HuH-7 (cell line): Measurements from ENCODE around the gene VPS51.

Experiments
- DNase-seq: peaks from one replicate; pipeline ENCODE4 v3.0.0; 2011; ENCODE audit warnings: low spot score

The VPS51 gene

DNA sequence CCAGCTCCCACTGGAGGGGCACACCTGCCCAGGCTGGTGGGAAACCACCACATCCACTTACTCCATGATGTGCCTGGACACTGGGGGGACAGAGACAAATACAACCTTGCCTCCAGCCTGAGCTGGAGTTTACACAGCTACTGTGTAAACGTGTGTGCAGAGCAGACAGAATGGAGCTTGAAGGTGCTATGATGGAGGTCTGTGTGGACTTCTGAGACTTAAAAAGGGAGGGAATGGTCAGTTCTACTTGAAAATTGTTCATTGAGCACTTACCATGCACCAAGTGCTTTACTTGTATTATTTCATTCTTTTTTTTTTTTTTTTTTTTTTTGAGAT lies 23.4 kb upstream of the VPS51 start:
- no peak for DNase-seq

DNA sequence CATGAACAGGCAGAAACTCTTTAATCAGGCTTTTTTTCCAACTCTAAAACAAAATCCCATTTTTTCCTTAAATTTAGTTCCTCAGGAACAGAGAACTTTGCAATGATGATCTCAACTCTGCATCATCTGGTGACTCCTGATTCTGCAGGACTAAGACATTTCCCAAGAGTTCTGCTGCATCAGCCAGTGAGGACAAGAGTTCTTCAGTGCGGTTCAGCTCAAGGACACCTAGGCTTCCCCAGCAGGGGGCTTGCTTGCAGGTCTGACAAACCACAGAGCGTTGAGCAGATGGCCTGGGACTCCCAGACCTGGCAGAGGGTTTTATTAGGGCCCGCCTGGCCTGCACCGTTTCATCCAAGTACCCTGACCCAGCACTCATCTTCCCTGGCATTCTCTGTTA lies 18.6 kb upstream of the VPS51 start:
- DNase-seq = no peak

DNA sequence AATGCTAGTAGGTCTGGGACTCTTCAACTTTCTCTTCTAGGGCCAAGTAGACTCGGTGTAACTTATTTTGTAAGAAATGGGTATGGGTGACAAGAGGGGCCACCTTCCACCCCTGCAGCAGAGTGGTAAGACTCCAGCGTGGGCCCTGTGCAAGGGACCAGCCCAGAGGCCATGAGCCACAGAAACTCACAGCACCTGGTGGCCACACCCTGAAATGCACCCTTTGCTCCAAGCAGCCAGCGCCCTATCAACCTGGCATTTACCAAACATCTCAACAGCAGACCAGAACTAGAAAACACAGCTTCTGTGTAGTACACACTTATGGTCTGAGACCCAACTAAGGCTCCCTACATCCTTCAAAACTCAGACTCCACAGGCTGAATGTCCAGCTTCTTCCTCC lies 17.9 kb upstream of the VPS51 start:
- peak; percentile 66 for DNase-seq

DNA sequence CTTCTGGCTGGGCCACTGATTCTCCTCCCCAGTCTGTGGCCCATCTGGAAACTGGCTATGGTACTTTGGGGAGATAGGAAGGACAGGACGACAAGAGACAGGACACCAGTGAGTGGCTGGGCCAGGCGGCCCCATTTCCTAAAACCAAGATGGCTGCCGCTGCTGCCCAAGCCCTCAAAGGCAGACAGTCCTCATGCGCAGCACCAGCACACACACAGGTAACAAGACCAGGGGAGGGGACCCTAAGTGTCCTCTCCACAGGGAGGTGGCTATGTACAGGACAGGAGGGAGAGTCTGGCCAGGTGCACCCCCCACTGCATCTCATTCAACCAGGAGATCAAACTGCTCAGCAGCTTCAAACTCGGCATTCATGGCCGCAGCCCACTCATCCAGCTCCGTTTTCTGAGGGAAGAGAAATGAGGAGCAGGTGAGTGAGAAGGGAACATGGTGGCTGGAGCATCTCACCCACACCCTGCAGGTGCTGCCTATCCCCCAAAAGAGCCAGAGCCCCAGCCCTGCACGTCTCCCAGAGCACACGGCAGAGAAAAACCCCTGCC lies 17.1 kb upstream of the VPS51 start:
- no peak for DNase-seq

DNA sequence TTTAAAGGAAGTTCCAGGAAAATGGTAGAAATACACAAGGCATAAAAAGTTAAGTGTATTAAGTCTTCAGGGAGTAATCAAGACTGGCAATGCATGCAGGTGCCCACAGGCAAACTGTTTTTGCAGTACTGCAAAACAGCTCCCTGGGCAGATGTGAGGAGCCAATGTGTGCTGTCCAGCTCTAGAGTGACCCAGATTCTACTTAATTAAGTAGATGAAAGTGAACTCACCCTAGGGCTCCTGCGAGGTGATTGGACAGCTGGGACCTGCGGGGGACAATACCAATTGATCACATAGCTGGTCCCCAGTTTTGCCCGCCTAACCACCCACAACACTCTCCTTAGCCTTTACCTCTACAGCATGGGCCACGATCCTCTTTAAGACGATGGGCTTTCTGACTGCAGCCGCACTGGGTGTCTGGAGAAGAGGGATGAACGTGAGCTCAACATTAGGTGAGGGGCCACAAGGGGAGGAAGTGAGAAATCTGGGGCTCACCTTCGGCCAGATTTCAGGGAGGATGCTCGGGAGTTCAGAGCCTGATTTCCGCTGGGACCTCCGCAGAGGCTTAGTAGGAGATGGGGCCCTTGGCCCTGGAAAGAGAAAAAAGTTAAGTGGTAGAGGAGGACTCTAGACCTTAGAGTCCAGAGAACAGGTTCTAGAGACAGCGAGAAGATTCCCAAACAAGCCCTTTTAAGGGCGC lies 12.7 kb upstream of the VPS51 start:
- no peak for DNase-seq

DNA sequence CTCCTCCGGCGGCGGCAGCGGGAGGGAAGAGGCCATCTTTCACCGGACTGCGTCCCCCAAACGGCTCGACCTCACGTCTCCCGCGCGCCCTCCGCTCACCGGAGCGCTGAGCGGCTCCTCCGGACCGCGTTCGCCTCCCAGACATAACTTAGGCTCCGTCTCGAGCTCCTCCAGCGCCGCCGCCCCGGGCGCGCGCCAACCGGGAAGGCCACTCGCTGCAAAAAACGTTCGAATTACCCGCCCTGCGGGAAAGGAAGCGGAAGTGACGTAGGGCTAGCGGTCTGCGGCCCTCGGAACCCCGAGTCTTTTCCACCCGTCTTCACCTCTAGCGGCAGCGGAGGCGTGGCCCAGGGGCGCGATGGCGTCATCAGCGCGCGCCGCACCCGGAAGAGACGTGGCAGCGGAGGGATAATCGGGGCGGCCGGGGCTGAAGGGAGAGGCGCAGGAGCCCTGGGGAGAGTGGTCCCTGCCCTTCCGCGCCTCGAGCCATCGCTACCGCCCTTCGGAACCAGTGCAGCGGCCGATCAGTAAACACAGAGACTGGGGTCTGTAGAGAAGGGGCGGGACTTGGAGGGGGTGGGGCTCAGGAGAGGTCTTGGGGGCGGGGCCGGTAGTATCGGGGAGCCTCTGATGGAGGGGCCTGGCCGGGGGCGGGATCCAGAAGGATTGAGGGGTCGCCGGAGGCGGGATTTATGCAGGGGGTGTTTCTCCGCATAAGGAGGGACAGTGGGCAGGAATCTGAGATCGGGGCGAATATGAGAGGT lies 12.0 kb upstream of the VPS51 start, which contains the start of the genes CDCA5 and ZFPL1:
Gene CDCA5, minus strand, starts transcription at position 207 of the 764 bp plus-strand sequence. Its CDS starts 62 bp downstream, at position 145.
Gene ZFPL1, plus strand, starts transcription at position 389 of the 764 bp plus-strand sequence. CDS start 477 bp downstream, outside the sequence.
- DNase-seq = peak; percentile 94

DNA sequence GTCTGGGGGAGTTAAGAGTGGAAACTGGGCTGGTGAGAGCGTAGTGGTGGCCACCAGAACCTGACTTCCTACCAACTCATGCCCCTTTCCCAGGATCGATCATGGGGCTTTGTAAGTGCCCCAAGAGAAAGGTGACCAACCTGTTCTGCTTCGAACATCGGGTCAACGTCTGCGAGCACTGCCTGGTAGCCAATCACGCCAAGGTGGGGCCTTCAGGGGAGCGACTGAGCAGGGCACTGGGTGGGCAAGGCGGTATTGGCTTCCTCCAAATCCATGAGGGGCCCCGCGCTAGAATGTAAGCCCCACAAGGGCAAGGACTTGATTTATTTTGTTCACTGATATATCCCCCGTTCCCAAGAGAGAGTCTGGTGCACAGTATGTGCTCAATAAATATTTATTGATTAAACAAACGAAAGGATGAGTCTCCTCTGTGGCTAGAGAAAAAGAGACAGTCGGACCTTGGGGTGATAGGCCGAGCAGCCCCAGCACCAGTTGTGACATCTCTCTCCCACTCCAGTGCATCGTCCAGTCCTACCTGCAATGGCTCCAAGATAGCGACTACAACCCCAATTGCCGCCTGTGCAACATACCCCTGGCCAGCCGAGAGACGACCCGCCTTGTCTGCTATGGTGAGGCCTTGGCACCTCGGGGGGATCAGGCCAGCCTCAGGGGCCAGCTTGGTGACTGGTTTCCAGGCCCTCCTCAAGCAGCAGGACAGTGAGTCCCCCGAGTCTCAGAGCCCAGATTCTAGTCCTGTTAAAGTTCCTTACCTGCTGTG lies 11.2 kb upstream of the VPS51 start:
- DNase-seq = no peak

DNA sequence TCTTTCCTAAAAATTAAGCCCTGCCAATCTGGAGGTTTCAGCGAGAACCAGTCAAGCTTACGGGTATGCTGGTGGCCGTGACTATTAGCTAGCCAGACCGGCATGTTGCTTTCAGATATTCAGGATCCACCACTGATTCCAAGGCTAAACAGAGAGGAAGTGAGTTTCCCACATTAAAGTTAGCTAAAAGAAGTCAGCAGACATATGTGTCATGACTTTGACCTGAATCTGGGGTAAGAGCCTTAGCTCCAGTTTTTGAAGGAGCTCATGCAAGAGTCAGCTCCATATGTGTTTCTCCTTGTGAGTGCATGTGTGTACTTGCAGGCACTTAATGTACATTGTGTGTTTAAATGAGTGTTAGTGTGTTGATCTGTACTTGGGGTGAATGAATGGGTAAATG lies 10.6 kb upstream of the VPS51 start:
- no peak for DNase-seq

DNA sequence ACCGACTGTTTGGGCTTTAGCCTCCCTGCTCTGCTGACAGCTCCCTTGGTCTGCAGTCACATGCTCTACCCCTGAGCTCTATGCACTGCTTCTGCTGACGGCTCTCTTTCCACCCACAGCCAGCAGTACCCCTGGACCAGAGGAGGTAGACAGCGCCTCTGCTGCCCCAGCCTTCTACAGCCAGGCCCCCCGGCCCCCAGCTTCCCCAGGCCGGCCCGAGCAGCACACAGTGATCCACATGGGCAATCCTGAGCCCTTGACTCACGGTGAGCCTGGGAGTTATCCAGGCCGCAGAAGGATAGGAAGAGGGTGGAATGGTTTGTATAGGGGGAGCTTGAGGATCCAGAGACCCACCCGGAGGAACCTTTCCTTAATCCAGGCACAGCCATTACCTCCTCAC lies 9.2 kb upstream of the VPS51 start:
- no peak for DNase-seq

DNA sequence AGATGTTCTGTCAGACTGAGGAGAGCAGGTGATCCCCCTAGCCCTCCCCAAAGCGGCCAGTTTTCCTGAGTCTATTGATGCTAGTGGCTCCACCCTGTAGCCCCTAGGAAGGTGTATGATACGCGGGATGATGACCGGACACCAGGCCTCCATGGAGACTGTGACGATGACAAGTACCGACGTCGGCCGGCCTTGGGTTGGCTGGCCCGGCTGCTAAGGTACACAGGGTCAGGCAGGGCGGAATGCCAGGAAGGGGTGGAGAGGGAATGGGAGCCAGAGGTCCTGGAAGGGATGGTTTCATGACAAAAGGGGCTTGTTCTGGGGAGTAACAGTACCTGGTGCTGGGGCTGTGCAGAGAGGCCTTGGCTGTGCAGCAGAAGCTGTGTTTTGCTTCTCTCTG lies 8.8 kb upstream of the VPS51 start:
- no peak for DNase-seq

DNA sequence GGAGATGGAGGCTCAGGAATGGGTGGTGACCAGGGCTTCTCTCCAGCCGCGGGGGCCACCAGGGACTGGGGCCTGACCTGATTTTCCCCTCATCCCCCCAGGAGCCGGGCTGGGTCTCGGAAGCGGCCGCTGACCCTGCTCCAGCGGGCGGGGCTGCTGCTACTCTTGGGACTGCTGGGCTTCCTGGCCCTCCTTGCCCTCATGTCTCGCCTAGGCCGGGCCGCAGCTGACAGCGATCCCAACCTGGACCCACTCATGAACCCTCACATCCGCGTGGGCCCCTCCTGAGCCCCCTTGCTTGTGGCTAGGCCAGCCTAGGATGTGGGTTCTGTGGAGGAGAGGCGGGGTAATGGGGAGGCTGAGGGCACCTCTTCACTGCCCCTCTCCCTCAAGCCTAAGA lies 8.2 kb upstream of the VPS51 start:
- DNase-seq = no peak

DNA sequence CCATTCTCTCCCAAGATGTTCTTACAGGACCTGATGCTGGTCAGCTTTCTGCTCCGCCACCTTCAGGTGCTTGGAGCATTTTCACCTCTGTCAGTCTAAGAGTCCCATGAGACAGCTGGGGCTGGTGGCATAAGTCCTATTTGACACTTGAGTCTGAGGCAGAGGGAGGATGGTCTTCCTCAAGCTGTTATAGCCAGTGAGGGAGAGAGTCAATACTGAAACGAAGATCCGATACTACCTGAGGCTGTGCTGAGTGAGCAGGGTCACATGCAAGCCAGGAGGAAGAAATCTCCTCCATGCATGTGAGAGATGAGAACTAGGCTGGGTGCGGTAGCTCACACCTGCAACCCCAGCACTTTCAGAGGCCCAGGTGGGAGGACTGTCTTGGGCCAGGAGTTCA lies 6.4 kb upstream of the VPS51 start:
- DNase-seq = no peak

DNA sequence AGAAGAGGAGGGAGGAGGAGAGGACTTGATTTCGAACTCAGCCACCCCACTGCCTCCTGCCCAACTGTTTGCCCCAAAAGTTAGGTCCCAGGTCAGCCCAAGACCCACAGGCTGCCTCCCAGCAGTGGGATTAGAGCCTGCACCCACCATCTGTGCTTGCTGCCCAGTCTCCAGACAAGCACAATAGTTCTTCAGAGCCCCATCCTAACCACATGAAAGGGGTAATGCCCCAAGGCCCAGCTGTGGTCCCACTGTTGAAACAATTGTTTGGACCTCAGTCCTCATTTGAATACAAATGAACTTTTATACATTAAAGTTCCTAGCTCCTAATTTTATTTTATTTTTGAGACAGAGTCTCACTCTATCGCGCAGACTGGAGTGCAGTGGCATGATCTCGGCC lies 5.4 kb upstream of the VPS51 start:
- DNase-seq = no peak

DNA sequence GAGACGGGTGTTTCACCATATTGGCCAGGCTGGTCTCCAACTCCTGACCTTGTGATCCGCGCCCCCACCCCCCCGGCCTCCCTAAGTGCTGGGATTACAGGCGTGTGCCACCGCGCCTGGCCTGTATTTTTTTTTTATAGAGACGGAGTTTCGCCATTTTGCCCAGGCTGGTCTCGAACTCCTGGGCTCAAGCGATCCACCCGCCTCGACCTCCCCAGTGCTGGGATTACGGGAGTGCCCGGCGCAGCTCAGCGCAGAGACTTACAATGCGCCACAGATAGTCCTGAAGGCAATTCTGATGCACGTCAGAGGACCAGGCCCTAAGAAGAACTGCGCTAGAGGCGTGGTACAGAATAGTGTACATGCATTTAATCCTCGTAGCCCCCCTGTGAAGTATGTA lies 587 bp upstream of the VPS51 start:
- DNase-seq = no peak

DNA sequence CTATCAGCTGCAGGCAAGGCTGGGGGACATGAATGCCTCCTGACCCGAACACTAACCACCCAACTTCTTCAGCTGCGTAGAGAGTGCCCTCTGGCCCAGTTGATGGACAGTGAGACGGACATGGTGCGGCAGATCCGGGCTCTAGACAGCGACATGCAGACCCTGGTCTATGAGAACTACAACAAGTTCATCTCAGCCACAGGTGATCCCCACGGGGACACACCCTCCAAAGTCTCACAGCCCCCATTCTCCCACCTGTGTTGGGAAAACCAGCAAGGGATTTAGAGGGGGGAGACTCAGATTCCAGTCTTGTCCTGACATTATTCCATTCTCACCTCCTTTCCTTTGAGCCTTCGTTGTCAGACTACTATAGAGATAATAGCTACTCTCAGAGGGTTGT lies 912 bp downstream of the VPS51 start:
- no peak for DNase-seq

DNA sequence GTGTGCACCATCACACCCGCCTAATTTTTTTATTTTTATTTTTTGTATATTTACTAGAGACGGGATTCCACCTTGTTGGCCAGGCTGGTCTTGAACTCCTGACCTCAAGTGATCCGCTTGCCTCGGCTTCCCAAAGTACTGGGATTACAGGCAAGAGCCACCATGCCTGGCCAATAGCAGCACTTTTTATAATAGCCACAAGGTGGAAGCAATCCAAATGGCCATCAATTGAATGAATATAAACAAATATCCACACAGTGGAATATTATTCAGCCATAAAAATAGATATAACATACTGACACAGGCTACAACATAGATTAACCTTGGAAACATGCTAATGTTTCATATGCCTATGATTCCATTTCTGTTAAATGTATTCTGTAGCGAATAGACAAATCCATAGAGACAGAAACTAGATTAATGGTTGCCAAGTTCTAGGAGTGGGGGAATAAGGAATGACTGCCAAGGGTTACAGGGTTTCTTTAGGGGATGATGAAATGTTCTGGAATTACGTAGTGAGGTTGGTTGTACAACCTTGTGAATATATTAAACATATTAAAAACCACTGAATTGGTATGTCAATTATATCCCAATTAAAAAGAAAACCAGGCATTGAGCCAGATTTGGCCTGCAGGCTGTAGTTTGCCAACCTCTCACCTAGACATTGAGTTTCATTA lies 4.8 kb downstream of the VPS51 start:
- no peak for DNase-seq

DNA sequence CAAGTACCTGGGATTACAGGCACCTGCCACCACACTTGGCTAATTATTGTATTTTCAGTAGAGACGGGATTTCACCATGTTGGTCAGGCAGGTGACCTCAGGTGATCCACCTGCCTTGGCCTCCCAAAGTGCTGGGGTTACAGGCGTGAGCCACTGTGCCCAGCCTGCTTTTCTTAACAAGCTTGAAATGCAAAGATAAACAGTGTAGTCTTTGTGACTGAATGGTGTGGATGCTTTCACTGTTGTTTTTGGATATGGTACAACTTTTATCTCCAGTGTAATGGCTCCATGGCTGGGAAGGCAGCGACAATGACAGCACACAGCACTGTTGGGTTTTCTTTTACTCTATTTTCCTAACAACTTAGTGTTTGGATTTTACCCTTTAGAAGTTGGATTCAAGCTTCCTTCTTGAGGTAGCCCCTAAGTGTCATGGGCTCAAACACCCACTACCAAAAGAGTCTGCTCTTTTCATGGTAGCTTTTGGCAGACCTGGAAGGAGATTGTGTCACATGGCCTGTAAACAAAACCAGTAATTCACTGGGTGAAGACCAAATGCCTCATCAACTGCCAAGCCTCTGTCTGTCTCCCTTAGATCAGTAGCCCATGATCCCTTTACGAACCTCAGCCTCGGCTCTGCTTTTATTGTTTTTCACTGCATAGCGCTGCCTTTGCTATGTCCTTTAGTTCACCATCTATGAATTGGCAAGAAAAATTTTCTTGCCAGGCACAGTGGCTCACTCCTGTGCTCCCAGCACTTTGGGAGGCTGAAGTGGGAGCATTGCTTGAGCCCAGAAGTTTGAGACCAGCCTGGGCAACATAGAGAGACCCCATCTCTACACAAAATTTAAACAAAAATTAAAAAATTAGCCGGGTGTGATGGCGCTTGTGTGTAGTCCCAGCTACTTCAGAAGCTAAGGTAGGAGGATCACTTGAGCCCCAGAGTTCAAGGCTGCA lies 6.4 kb downstream of the VPS51 start:
- no peak for DNase-seq

DNA sequence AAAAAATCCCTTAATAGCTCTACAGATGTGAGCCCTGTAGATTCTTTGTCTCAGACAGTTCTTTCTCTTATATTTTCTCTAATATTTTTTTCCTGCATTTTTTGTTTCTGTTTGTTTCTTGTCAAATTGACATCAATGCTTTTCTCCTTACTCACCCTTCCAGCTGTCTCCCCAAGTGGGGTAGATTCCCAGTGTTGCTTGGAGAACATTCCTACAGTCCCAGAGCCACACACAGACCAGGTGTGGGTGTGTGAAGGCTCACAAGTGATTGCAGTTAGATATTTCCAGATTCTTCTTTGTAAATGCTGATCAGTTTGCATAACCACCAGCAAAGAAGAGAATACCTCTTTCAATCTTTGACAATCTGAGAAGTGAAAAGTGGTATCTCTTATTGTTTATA lies 7.5 kb downstream of the VPS51 start:
- no peak for DNase-seq

DNA sequence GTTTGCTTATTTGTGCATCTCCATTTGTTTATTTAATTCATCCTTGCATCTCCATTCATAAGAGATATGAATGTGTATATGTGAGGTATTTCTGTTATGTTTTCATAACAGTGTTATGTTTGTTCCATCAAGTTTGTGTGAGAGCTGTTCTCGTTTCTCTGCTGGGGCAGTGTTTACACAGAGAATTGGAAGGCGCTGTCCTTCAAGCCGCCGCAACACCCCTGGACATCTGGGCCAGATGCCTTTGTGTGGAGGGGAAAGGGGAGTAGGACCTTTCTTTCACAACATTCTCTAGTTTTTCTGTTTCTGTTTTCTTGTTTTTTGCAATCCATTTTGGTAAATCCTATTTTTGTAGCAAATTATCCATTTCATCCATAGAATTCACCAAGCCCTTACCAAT lies 8.6 kb downstream of the VPS51 start:
- DNase-seq = no peak

DNA sequence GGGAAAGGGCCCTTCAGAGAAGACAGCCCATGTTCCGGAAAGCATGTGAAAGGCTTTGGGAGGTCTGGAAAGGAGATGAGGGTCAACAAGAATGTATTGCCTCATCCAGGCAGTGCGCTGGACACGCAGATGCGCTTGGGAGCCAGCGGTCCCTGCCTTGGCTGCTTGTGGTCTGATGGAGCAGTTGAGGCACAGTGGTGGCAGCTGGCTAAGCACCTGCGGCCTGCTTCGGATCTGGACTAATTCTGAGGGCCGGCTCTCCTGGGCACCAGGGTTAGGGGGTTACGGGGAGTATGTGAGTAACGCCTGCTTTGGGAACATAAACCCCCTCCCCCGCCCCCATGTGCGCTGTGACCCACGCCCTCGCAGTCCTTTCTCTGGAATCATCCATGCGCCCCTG lies 11.1 kb downstream of the VPS51 start:
- no peak for DNase-seq
